ENCODE data around the gene AMPD3.

The AMPD3 gene

DNA sequence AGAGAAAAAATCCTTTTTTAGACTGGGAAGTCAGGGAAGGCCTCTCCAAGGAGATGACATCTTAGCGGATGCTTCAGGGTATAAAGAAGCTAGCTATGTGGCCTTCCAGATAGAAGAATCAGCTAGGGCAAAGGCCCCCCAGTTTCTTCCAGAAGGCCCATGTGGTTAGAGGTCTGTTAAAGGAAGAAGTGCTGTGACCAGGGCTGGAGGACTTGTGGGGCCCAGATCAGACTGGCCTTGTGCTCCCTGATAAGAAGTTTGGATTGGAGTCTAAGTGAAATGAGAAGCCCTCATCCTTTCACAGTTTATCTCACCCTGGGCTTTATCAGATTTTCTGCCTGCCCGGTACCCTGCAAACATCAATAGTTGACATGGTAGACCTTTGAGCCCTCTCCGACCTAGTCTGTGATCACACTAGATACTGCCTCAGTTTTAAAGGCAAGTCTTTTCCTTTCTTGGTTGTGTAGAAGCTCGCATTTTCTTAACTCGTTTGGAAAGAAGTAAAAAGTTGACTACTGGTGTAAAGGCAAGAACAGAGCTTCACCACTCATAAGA, 7.8 kb downstream of the AMPD3 start:
- no peak for DNase-seq

DNA sequence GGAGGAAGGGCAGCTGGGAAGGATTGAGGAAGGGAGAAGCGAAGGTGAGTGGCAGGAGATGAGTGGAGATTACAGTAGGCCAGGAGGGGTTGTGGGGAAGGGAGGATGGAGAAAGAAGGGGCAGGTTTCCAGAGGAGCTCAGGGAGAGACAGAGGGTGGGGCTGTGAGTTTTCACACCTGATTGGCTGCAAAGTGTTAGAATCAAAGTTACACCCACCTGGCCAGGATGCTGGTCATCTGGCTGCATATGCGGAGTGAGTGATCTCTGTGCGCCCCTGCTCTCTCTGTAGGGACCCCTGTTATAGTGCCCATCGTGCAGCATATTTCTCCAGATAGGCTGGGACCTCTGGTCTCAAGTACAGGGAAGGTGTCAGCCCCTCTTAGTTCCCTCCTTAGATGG, 18.3 kb downstream of the AMPD3 start:
- no peak for DNase-seq

DNA sequence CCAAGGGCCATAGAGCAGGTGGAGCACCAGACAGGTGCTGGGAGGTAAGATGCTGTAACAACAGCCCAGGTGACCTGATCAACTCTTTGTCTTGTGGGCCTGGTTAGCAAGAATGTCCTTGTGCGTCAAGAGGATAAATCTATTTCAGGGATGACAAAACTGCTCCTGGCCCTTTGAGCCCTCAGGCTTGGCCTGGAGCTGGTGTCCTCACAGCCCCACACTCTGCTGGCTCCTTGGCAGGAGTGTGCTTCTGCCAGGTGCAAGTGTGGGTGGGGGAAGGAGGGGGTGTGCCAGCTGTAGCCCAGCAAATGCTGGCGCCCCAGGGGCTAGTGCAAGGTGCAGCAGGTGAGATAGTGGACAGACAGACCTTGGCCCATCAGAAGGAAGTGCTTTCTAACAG, 19.5 kb downstream of the AMPD3 start:
- DNase-seq, result no peak

DNA sequence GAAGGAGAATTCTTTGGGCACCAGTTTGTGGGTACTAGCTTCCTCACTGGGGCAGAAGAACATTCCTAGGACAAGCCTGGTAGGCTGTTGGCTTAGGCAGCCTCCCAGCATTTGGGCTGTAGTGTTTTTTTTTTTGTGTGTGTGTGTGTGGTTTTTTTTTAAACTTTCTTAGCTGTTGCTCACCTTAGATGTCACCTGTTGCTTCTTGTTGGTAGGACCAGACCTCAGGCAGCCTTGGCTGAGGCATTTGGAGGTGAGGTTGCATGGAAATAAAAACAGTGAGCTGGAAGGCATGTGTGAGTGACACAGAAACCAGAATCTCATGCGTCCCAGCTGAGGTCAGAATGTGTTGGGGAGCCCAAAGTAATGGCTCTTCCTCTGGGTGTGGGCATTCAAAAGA, 21.3 kb downstream of the AMPD3 start:
- DNase-seq, result no peak

DNA sequence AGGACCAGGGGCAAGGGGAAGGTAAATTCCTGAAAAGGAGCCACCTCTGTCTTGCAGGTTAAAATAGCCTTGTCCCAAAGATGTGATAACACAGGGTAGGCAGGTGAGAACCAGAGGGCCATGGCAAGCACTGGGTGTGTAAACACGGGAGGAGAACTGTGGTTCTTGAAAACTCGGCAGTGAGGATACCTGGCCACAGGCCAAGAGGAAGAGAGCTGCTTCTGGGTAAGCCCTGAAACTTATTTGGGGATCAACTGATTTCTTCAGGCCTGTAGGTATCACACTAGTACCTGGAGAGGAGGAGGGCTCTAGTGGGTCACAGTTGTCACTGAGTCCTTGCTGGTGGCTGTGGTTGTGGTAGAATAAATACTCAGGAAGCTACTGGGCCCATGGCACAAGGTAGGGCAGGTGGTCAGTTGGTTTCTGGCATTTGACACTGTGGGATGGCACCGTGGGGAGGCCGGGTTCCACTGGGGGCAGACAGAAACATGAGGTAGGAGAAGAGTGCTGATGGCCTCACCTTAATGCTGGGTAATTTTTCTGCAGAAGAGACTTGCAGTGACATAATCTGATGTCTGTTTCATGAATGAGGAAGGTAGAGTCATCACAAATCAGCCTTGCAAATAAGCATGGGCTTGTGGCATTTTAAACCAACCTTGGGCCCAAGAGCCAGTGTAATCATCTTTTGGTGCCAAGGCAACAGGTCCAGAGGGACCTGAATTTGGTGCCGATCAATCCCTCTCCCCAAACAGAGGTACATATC, 22.0 kb downstream of the AMPD3 start:
- DNase-seq, result no peak

DNA sequence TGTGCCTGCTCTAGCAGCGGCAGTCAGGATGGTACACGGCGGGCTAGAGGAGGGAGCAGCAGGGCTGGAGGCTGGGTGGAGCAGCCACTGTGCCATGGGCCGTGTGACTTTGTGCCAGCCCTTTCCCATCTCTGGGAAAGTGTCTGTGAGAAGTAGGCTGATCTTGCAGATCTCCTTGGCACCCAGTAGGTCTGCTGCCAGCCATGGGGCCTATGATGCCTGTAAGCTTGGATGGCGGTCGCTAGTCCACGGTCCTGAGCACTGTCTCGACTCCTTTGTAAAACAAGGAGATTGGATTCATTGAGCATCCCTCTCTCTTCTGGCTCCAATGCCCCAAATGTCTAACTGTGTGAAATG, 22.6 kb downstream of the AMPD3 start:
- DNase-seq, result no peak

DNA sequence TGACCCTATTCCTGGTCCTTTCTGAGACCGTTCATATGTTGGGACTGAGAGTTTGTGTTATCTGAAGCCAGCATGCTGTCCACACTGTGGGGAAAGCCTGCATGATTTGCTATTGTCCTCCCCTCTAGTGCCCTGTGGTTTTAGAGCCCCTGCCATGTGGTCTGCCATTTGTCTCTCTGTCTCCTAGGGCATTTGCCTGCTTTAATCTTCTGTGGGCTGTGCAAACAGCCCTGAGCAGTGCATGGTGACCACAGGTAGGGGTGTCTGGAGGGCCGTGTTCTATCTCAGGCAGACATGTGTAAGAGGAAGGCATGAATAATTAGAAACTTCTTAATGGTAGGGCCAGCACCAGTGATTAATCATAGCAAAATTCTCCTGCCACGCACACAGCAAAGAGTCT, 23.0 kb downstream of the AMPD3 start:
- no peak for DNase-seq

DNA sequence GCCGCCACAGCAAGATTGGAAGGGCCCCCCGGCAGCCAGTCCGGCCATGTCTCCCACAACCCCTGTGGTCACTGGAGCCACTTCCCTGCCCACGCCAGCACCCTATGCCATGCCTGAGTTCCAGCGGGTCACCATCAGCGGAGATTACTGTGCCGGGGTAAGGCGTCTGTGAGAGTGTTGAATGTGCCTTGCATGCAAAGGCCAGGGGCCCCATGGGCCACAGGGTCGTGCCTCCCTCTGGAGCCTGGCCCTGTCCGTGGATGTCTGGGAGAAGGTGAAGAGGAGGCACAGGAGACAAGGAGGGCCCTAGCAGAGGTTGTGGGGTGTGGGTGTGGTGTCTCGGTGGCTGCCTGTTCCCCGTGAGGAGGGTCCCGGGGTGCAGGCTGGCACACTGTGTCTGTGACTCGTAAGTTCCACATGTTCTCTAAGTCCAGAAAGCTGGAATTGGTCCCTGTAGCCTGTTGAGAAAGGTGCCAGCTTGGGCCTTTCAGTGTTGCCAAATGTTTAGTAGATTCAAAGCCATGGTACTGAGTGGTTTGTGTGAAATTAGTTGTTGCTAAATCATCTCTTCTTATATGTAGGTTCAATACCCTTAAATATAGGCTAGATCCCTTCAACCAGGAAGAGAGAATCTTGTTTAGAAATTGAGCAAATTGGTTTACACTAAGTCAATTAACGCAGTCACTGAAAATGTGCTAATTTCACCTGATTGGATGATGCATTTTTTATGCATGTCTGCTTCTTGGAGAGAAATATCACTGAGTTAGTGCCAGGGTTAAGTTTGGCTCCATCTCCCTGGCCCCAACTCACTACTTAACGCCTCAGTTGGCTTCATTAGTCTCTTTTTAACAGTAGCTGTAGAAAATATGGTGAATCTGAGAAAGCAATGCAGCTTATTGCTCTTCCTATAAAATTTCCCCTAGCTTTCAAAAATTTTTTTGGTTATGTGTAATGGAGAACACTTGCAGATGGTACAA, 23.8 kb downstream of the AMPD3 start:
- DNase-seq, result no peak

DNA sequence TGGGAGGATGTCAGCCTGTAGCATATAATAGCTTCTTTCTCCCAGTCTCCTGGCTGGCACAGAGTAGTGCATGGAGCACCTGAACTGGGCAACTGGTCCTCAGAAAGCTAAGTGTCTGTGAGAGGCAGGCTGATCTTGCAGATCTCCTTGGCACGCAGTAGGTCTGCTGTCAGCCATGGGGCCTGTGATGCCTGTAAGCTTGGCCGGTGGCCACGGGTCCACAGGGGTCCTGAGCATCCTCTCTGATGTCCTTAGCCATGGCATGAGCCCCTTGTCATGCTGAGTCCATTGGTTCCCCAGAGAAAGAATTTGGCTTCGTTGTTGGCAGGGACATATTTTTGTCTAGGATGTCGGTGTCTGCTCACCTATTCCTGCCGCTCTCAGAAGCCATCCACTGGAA, 25.0 kb downstream of the AMPD3 start:
- no peak for DNase-seq

DNA sequence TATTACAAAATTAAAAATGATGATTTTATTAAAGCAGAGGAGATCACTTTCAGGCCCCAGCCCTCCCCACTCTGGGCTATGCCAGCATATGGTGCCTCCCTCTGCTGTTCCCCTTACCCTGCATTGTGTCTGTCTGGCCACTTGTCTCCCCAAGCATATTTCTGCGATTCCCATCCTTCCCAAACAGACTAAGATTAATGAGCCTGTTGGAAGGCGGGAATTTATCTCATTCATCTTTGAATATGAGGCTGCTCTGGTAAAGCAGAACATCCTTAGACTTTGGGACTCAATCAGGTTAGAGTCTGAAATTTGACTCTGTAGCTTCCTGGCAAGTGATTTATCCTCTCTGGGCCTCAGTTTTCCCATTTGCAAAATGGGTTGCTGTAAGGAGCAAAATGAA, 25.7 kb downstream of the AMPD3 start:
- no peak for DNase-seq

DNA sequence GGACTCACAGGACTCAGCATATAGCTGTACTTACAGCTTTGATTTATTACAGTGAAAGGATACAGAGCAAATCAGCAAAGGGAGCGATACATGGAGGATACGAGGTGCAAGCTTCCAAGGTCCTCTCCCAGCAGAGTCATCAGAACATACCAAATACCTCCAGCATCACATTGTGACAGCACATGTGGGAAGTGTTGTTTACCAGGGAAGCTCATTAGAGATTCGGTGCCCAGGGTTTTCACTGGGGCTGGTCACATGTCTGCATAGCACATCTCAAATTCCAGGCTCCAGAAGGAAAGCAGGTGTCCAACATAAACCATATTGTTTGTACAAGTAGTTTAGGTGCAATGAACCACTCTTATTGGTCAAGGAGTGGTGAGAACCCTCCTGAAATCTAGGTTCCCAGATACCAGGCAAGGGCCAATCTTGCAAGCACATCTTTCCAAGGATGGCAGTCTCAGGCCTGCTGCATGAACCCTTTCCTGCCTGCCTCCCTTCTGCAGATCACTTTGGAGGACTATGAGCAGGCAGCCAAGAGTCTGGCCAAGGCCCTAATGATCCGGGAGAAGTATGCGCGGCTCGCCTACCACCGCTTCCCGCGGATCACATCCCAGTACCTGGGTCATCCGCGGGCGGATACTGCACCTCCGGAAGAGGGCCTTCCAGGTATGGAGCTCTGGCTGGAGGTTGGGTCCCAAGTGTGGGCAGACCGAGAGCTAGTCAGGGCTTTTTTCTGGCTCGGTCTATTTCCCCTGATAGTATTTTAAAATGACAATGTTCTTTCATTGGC, 26.7 kb downstream of the AMPD3 start:
- DNase-seq, result no peak

DNA sequence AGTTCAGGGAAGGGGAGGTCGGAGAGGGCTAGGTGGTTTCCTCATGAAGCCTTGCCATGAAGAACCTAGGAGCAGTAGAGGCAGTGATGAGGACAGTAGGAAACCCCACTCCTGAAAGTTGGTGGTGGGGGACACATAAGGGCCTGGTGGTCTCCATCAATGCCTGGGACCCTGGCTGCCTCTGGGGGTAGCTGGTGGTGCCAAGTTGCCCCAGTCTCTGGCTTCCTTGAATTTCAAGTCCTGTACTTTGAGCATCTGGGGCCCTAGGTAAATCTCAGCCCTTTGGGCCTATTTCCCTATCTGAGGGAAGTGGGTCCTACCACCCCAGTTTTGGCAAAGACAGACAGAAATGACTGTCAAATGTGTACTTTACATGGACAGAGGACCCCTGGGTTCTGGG, 28.1 kb downstream of the AMPD3 start:
- DNase-seq, result no peak

DNA sequence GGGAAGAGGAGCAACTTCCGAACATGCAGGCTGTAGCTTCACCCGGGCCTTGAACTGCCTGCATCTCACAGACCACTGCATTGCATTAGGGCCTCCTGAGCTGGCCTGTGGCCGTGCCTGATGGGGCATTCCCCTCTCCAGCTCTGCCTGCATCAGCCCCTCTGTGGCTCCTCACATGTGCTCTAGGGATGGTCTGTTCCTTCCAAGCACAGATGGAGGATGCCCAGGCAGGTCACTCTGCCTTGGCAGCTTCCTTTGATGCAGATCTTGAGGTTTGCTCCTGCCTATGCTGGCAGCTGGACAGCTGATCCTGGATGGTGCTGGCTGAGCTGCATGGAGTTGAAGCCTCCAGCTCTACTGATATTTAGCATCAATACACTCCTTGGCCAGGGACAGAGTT, 28.5 kb downstream of the AMPD3 start:
- no peak for DNase-seq

DNA sequence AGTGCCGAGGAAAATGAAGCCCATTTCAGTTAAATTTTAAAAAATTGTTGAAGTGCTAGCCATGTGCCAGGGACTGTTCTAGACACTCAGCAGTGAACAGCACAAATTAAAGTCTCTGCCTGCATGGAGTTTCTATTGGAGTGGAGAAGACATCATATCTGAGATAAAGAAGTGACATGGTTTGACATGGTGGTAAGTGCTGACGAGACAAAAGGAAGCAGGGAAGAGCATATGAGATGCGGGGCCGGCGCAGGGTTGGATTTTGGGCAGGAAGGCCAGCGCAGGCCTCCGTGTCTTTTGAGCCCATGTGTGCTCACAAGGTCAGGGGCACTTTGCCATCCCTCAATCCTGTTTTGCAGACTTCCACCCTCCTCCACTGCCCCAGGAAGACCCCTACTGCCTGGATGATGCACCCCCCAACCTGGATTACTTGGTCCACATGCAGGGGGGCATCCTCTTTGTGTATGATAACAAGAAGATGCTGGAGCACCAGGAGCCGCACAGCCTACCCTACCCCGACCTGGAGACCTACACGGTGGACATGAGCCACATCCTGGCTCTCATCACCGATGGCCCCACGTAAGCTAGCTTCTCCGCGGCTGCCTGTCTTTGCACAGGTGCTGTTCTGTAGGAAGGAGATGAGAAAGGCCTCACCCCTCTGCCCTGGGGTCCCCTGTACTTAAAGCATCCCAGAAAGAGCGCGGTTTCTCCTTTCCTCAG, 29.6 kb downstream of the AMPD3 start:
- no peak for DNase-seq

DNA sequence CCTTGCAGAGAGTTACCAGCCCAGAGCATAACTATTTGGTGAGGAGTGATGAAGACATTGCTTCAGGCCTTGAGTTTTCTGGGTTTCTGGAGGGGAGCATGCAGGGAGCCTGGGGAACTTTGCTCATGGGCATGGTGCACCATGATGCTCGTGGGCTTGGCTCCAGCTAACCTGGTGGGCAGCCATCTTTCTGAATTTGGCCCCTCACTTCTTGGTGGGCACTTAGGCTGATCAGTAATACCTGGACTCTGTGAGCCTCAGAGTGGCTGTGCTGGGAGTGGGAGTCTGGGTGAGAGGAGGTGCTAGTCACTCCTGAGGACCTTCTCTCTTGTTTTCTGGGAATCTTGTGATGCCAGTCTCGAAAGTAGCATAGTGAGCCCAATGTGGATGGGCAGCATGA, 30.6 kb downstream of the AMPD3 start:
- no peak for DNase-seq

DNA sequence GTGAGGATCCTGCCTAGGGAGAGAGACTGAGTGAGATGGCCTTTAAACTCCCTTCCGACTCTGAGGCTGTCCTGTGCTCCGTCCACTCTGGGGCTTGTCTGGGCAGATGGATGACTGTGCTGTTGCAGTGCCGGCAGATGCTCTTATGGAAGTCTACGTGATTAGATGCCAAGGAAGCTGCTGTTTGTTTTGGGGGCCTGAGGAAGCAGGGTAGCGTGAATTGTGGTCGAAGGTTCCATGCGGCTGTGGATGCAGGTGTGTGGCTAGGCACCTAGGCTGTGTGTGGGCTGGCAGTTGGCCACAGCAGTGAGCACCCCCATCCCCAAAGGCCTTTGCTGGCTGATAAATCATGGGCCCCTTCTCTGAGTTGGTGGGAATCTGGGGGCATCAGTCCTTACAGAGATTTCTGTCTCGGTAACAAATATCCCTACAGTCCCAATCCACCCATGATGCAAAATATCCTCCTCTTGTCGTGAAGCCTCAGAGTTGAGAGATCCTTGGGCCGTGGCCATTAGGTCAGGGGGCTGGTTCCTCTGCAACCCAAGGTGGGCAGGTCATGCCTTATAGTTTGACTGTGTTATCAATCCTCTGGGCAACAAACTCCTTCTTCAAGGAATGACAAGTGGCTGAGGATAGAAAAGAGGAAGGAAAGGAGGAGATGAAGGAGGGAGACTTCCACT, 31.2 kb downstream of the AMPD3 start:
- DNase-seq, result no peak

DNA sequence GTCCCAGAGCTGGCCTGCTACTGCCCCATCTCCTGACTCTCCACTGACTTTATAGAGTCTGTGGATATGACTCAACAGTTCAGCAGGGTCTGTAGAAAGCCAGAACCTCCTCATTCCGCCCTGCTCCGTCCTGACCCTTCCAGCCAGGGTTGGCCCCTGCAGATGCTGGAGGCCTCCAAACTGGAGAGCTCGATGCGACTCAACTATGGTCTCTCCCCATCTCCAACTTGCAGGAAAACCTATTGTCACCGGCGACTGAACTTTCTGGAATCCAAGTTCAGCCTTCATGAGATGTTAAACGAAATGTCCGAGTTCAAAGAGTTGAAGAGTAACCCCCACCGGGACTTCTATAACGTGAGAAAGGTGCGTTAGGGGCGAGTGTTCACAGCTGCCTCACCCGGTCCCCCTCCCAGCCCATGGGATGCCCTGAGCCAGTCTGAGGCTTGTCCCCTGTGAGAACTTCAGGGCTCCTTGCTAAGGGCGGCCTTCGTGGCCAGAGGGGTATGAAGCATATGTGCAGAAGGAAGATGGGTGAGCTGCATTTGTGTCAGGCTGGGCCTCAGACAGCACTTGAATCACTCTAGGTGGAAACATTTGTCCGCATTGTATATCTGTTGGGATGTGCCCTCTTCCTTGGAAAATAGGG, 32.1 kb downstream of the AMPD3 start:
- no peak for DNase-seq

DNA sequence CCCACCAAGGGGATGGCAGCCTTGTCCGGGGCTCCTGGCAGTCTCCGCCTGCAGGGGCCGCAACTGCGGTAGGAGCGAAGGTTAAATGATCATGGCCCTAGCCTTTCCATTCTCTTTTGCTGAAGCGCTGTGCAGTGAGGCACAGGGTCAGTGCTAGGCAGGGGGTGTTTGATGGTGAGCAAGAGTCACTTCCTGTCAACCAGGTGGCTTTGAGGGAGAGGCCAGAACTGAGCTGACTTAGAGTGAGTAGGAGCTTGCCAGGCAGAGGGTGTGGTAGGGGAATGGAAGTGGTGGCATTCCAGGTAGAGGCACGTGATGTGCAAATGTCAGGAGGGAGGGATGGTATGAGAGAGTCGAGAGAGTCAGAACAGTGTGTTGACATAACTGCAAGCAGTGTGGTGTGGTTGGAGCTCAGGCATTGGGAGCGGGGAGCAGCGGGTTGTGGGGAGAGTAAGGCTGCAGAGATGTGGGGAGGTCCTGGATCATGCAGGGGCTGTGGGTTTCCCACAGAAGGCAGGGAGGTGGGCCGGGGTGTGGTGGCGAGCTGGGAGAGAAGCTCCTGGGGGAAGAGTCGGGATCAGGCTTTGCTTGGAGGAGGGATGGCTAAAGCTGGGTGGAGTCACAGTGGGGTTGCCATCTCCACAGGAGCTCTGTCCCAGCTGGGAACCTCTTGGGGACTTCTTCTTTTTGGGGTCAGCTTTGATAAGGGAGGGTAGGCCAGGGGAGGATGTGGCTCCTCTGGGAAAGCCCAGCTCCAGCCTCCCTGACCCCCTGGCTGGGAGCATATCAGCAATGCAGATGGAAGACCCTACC, 33.3 kb downstream of the AMPD3 start:
- DNase-seq, result no peak

DNA sequence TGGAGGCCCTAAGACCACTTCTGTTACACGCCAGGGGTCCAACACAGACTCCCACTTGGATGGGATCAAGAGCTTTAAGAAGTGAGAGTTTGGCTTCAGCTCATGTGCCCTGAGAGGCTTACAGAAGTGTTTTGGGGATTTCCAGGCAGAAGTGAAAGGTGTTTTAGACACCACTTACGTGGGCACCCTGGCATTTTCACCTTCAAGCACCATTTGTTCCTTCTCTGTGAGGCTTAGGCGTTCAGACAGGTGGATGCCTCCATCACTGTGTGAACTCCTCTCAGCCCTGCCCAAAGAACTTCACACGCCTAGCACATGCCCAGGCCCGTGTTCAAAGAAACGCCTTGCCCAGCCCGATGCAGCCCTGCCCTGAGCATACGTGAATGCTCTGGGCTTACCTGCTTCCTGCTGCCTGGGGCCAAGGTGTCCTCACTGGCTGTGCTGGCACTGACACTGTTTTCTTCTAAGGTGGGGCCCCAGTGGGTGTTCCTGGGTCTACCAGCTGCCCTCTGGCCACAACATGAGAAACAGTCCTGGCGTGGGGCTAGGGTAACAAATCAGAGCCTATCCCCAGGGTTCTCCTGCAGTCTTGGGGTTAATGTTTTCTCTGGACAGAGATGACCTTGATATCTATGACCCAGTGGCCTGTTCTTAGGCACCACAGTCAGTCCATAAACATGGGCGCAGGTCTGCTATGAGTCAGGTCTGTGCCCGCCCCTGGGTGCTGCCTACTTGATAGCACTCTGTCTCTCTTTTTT, 34.0 kb downstream of the AMPD3 start:
- no peak for DNase-seq

DNA sequence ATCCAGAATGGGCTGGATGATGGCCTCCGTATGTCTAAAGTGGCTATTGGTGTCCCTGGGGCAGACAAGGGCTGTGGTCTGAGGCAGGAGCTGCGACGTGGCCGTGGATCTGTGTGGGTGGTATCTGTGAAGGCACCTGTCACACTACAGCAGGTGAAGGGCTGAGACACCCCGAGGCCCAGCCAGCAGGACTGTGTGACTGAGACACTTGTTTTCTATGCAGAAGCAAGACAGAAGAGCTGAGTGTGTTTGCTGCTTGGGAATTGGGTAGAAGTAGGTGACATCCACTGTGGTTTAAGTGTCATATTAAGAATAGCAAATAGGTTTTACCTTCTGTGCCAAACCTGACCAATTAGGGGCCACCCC, 35.0 kb downstream of the AMPD3 start:
- no peak for DNase-seq

Data from CD4-positive, alpha-beta T cell treated with Interleukin-12 subunit alpha and Interleukin-12 subunit beta, for 1 hour (primary cell).